ENCODE data around the gene NPM3. TPM values are rescaled to one million over a fixed set of nuclear protein-coding genes. Genes with fewer than 3 reads are reported as not detected.
A peak's percentile ranks its signal among the peaks of the same experiment; 100 is the strongest.

The NPM3 gene, protein sequence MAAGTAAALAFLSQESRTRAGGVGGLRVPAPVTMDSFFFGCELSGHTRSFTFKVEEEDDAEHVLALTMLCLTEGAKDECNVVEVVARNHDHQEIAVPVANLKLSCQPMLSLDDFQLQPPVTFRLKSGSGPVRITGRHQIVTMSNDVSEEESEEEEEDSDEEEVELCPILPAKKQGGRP
- 100 to 1,000 TPM in 1 of 2 donors, 10 to 100 TPM in 1; 94.5 to 113 TPM for total RNA-seq

DNA sequence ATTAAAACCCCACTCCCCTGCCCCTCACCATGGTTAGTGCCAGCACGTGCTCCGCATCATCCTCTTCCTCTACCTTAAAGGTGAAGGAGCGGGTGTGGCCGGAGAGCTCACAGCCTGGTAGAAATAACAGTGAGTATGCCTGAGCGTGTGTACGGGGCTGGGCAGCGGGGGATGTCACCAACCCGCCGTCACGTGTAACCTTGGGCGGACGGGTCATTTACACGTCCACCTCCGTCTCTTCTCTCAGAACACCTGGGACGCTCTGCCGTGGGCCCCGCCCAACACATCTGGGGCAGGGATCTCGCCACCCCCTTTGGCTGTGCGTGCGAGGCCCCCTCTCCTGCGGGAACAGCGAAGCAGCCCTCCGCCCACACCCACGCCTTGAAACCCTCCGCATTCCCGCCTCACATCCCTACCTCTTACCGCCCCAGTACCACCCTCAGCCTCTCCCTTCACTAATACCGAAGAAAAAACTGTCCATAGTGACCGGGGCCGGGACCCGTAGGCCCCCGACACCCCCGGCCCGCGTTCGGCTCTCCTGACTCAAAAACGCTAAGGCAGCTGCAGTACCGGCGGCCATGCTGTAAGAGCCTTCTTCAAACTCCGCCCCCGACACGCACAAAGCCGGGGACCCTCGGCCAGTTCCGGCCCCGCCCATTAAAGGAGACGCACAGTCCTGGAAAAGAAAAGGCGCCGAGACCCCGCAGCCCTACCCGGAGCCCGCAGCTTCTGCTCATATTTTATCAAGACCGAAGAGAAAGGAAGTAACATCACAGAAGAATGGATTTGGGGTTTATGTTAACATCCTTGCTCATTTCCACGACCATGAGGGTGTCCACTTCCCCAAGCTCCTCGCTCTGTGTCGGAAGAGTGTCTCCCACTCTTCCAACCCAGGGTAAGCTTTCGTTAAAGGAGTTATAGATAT lies at the start of gene NPM3:
Gene NPM3, minus strand, starts transcription at position 636 of the 925 bp plus-strand sequence. Its CDS starts 56 bp downstream, at position 580.
- Mint-ChIP-seq H3K4me1 (ENCODE audit: low read depth) (peaks cover 63% of the 10 kb centered on the region), H3K27ac (peak within 1 kb of the TSS; percentile 99), H3K9me3 (no peaks in the 10 kb centered on the region), H3K36me3 (ENCODE audit: insufficient read depth in 2 of 2) (peaks cover 4 to 12% of the 10 kb centered on the region in 2 donors), H3K4me3 (peak within 1 kb of the TSS; percentile 99 to 100), H3K27me3 (ENCODE audit: low read depth) (peaks cover 12% of the 10 kb centered on the region)
- ATAC-seq (replicated peaks in 1 of 2) (peak; percentile 82 to 83), DNase-seq (peak; percentile 91 to 93)

DNA sequence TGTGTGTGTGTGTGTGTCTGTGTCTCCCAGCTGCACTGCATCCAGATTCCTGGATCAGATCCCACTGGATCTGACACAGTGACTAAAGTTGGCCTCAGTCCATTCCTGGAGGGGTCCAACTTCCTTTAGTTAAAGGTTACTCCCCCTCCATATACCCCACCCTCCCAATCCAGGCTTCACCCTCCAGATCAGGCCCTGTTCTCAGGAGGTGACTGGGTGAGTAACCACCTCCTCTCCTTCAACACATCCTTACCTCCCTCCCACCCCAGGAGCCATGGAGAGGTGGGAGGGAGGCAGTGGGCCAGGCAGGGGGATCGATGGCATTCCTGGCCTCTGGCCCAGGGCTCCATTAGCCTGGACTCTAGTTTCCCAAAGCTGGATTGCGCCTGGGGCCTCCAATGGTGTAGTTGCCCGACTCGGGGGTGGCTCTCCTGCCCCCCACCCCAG lies 49.1 kb upstream of the NPM3 start:
- no peak for DNase-seq
- H3K27ac Mint-ChIP-seq = no peak overlapping the region
- H3K36me3 Mint-ChIP-seq (ENCODE audit: insufficient read depth in 2 of 2) = no peaks in the 10 kb centered on the region
- H3K9me3 Mint-ChIP-seq = no peaks in the 10 kb centered on the region
- H3K27me3 Mint-ChIP-seq (ENCODE audit: low read depth) = no peaks in the 10 kb centered on the region
- H3K4me1 Mint-ChIP-seq (ENCODE audit: low read depth) = peaks cover 58% of the 10 kb centered on the region
- no peak overlapping the region for H3K4me3 Mint-ChIP-seq
- ATAC-seq (replicated peaks in 1 of 2) = no peak

DNA sequence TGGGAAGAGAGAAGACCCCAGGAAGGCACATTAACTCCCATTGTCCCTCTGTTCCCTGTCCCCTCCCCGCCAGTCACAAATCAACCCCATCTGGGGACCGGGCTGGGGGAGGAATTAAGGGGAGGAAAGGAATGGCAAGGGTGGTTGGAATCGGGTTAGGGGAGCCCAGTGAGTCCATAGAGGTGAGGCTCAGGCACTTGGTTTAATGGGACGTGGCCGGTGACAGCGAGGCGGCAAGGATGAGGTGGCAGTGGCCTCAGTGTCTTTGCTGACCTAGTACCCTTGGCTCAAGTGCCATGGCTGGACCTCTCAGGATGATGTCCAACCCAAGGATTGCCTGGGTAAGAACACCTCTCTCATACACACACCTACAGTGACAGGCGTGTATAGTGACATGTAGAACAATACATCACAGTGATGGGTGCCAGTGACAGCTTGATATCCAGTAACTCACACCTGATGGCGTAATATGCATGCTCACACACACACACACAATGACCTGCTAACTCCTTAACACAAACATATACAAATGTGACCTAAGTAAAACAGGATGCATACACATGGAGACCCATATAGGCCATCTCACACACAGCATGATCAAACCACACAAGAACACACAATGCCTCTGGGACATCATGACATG lies 48.0 kb upstream of the NPM3 start:
- Mint-ChIP-seq H3K36me3 (ENCODE audit: insufficient read depth in 2 of 2) (no peaks in the 10 kb centered on the region), H3K4me1 (ENCODE audit: low read depth) (peaks cover 57% of the 10 kb centered on the region), H3K4me3 (peak overlapping the region; percentile 87 to 88), H3K27ac (peak overlapping the region; percentile 88), H3K27me3 (ENCODE audit: low read depth) (no peaks in the 10 kb centered on the region), H3K9me3 (no peaks in the 10 kb centered on the region)
- DNase-seq (no peak), ATAC-seq (replicated peaks in 1 of 2) (no peak)

DNA sequence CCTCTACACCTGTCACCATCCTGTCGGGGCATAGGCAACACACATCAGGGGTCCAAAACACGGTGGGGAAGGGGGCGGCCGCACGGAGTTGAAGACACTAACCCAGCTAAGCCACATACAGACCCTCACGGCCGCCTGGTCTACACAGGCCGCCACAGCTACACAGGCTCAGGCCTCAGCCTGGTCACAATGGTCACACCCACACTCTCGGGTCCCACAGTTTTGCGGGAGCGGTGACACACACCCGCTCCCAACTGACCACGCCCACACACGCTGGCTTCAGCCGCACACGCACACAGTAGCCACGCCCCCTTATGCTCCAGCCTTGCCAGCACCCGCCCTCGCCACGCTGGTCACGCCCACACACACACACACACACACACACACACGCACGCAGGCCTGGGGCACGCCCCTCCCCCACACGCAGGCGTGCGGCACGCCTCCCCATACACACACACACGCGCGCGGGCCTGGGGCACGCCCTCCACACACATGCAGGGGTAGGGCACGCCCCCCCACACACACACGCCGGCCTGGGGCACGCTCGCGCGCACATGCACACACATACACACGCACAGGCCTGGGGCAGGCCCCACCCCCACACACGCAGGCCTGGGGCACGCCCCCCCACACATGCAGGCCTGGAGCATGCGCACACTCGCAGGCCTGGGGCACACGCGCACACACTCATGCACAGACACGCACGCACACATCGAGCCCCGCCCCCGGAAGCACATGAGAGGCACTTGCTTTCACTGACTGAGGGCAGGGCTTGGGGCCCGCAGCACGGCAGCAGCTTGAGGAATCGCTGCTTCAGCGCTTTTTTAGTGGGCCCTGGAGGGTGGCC lies 47.3 kb upstream of the NPM3 start:
- peak; percentile 89 to 92 for DNase-seq
- Mint-ChIP-seq H3K4me3 (peak overlapping the region; percentile 87 to 88), H3K9me3 (no peaks in the 10 kb centered on the region), H3K27ac (peak overlapping the region; percentile 88), H3K4me1 (ENCODE audit: low read depth) (peaks cover 50% of the 10 kb centered on the region), H3K36me3 (ENCODE audit: insufficient read depth in 2 of 2) (no peaks in the 10 kb centered on the region), H3K27me3 (ENCODE audit: low read depth) (no peaks in the 10 kb centered on the region)
- peak; percentile 76 to 78 for ATAC-seq (replicated peaks in 1 of 2)

DNA sequence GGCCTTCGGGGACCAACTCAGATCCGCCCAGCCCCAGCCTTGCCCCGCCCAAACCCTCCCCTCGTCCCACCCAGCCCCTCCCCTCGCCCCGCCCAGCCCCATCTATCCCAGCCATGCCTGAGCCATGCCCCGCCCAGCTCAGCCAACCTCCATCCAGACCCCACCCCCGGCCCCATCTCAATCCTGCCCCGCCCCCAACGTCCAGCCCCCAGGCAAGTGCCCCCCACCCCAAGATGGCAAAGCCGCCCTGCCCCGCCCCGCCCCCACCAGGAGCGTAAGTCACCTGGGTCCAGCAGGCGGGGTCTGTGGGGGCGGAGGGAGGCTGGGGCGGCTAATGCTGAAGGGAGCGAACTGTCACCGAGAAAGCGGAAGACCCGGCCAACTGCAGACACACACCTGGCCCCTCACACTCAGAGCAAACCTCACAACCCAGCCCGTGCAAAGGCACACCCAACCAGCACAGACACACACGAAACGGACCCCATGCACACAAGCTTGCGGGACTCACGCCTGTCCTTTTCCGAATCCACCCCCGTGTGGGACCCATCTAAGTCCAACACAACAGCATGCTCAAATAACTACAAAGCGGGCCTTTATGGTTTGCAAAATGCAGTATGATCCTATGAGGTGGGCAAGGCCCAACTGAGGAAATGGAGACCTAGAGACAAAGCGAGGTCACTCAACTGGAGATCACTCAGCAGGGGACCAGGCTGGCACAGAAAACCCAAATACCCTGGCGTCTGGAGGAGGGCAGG lies 46.5 kb upstream of the NPM3 start:
- Mint-ChIP-seq H3K4me1 (ENCODE audit: low read depth) (peaks cover 44% of the 10 kb centered on the region), H3K27ac (peak overlapping the region; percentile 88), H3K27me3 (ENCODE audit: low read depth) (no peaks in the 10 kb centered on the region), H3K9me3 (no peaks in the 10 kb centered on the region), H3K4me3 (peak overlapping the region; percentile 87 to 88), H3K36me3 (ENCODE audit: insufficient read depth in 2 of 2) (no peaks in the 10 kb centered on the region)
- peak; percentile 16 to 33 for ATAC-seq (replicated peaks in 1 of 2)
- peak; percentile 68 to 81 for DNase-seq

DNA sequence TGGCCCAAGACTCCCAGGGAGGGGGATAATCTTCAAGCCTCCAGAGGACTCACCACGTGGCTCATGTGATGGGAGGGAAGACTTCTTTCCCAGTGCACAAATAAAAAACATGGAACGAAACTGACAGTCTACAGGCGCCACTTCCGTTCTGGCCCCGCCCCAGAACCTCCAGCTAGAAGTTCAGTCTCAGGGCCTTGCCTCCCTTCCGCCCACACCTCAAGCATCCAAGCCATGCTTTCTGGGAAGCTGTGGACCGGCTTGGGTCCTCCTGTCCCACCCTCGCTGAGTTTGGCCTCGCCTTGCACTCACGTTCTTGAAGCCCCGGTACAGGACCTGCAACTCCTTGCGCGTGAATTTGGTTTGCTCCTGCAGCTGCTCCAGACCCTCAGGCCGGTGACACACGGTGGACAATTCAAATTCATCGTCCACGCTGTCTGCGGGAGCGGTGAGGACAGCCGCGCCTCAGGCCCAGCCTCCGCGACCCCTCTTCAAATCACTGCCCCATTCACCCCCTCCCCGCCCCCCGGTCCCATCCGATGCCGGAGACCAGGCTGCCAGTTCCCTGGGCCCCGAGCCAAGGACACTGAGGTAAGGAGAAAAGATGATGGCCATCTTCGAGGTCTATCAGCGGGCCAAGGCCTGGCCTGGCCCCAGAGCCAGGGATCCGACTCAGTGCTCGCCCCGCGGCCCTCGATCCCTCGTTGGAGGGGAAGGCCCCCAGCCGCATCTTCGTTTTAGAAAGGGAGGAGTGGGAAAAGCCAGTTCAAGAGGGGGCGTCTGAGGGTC lies 45.7 kb upstream of the NPM3 start:
- H3K4me1 Mint-ChIP-seq (ENCODE audit: low read depth) = peaks cover 37% of the 10 kb centered on the region
- no peaks in the 10 kb centered on the region for H3K27me3 Mint-ChIP-seq (ENCODE audit: low read depth)
- H3K9me3 Mint-ChIP-seq = no peaks in the 10 kb centered on the region

DNA sequence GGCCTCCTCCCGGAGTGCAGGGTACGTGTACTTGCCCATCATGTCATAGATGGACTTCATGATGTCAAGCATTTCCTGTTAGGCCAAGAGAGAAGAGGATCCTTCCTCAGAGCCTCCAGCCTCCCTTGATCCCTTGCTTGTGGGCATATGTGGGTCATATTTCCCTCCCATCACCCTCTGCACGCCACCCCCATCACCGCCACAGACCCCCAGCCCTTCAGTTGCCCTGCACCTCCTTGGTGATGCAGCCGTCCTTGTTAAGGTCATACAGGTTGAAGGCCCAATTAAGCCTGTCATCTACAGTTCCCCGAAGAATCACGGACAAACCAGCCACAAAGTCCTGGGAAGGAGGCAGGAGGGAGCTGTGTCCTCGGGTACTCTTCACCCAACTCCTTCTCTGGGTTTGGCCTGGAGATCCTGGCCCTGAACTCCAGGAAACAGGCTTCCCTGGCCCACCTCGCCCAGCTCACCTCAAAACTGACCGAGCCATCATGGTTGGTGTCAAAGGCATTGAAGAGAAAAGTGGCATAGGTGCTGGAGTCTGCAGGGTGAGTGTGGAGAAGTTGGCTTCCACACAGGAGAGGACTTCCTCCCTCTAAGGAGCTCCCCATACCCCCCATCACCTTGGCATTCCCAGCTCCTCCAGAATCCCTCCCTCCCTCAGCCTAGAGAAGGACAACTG lies 44.8 kb upstream of the NPM3 start:
- Mint-ChIP-seq H3K4me3 (no peak overlapping the region), H3K4me1 (ENCODE audit: low read depth) (peaks cover 28% of the 10 kb centered on the region), H3K27ac (no peak overlapping the region), H3K27me3 (ENCODE audit: low read depth) (no peaks in the 10 kb centered on the region), H3K36me3 (ENCODE audit: insufficient read depth in 2 of 2) (no peaks in the 10 kb centered on the region), H3K9me3 (no peaks in the 10 kb centered on the region)
- ATAC-seq (replicated peaks in 1 of 2) = no peak
- DNase-seq = no peak

More for the DNA sequence above, 45.7 kb upstream of the NPM3 start:
- H3K4me3 Mint-ChIP-seq = peak overlapping the region in 1 of 2 donors; percentile 88
- no peaks in the 10 kb centered on the region for H3K36me3 Mint-ChIP-seq (ENCODE audit: insufficient read depth in 2 of 2)
- ATAC-seq (replicated peaks in 1 of 2) (no peak), DNase-seq (no peak)
- no peak overlapping the region for H3K27ac Mint-ChIP-seq

DNA sequence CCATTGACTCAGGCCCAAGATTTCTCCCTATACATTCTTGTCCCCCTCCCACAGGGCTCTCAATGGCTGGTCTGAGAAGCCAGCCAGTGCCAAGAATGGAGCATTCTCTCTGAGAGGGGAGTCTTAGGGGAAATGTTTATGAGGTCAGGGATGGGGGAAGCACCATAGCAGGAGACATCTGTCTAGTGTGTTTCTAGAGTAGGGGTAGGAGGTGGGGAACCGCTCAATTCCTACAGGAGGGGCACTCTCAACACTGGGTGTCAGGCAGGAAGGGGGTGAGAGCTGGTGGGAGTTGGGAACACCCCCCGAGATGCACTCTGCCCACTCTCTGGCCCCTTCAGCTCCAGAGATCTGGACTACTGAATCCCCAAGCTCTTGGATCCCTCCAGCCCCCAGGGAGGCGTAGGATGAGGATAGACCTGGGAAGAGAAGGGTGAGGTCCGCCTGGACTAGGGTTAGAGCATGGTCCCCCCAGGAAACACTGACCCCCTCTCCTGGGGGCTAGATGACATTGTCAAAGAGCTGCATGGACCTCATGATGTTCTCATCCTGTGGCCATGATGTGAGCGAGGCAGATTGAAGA lies 43.7 kb upstream of the NPM3 start:
- no peak overlapping the region for H3K27ac Mint-ChIP-seq

DNA sequence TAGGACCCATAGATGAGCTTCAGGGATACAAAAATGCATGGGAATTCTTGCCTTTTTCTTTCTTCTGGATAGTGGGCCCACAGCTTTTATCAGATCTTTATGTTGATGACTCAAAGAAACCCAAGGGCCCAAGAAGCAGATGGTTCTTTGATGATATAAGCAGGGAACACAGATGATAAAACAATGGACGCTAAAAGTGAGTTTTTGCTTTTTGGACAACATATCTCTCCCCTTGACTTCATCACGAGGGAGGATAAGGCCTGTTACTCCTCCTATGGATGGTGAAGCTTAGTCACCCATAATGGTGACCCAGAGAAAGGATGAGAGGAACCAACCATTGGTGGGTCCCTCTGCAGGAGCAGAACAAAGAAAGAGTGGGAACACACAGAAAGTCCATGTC lies 41.5 kb upstream of the NPM3 start:
- Mint-ChIP-seq H3K4me1 (ENCODE audit: low read depth) (peaks cover 13% of the 10 kb centered on the region), H3K36me3 (ENCODE audit: insufficient read depth in 2 of 2) (no peaks in the 10 kb centered on the region), H3K4me3 (no peak overlapping the region), H3K27me3 (ENCODE audit: low read depth) (no peaks in the 10 kb centered on the region), H3K9me3 (no peaks in the 10 kb centered on the region), H3K27ac (no peak overlapping the region)
- no peak for DNase-seq
- no peak for ATAC-seq (replicated peaks in 1 of 2)

More for the DNA sequence above, 43.7 kb upstream of the NPM3 start:
- ATAC-seq (replicated peaks in 1 of 2) = no peak
- Mint-ChIP-seq H3K27me3 (ENCODE audit: low read depth) (no peaks in the 10 kb centered on the region), H3K4me1 (ENCODE audit: low read depth) (peaks cover 24% of the 10 kb centered on the region), H3K4me3 (no peak overlapping the region), H3K9me3 (no peaks in the 10 kb centered on the region), H3K36me3 (ENCODE audit: insufficient read depth in 2 of 2) (no peaks in the 10 kb centered on the region)
- DNase-seq = no peak

DNA sequence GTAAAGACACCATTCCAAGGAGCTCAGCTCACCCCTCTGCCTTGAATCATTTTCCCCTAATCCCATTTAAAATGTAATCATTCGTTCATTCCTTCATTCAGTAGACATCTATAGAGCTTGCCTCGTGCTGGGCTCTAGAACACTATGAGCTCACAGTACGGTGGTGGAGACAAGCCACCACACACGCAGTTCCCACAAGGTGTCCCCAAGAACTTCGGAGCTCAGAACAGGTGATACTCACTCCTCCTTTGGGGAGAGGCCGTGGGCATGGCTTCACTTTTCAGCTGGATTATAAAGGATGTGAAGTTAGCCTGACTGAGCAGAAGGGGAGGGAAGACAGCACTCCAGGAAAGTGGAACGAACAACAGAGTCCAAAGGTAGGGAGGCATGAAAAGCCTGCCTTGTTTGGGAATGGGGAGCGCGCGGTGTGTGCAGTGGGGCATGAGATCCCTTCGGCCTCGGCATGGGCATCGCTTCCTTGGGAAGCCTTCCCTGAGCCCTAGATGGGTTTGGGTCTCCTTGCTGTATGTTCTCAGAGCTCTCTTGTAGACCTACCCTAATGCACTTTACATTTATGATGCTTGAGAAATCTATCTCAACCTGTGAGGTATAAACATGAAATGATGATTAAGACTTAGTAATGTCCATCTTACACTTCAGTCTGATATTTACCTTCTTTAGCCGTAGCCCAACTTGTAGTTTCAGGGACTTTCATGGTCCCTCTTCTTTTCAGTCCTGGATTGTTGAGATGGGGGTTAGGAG lies 35.8 kb upstream of the NPM3 start:
- Mint-ChIP-seq H3K4me3 (peak overlapping the region; percentile 93 to 96), H3K9me3 (no peaks in the 10 kb centered on the region), H3K27ac (peak overlapping the region; percentile 90), H3K4me1 (ENCODE audit: low read depth) (peaks cover 51% of the 10 kb centered on the region), H3K36me3 (ENCODE audit: insufficient read depth in 2 of 2) (peaks cover 14 to 15% of the 10 kb centered on the region in 2 donors), H3K27me3 (ENCODE audit: low read depth) (no peaks in the 10 kb centered on the region)
- DNase-seq (no peak), ATAC-seq (replicated peaks in 1 of 2) (peak; percentile 49 to 52)
